ENCODE data around the gene RAB33A. TPM values are rescaled to one million over a fixed set of nuclear protein-coding genes. Genes with fewer than 3 reads are reported as not detected.

The RAB33A gene
- polyA plus RNA-seq, 1 donor (not counting 4 experiments of a cell fraction or from before 2014, with no cell fraction given), result not detected

- H3K79me2 ChIP-seq (ENCODE audit: control insufficient read depth, insufficient read depth, low read length), result peaks cover 22% of the 10 kb centered on the region
- no peaks in the 10 kb centered on the region for H3K36me3 ChIP-seq (ENCODE audit: control insufficient read depth in 2 of 2, extremely low read depth in 1 of 2, insufficient read depth in 2 of 2, low read length in 2 of 2)
- peak within 1 kb of the TSS; percentile 91 for H2AFZ ChIP-seq (ENCODE audit: control insufficient read depth, low read length)
- peak within 1 kb of the TSS; percentile 51 to 81 (median 55) for H3K4me3 ChIP-seq (ENCODE audit: control insufficient read depth in 2 of 3, extremely low read depth in 1 of 3, insufficient read depth in 2 of 3, low read depth in 1 of 3, low read length in 3 of 3)
- H3K4me2 ChIP-seq (ENCODE audit: control insufficient read depth, extremely low read depth, insufficient read depth, low read depth, low read length), result peak within 1 kb of the TSS; percentile 69
- no peak for TF ChIP-seq EZH2 (IDR thresholded peaks at IDR 0.05; ENCODE audit: low read length)
- TF ChIP-seq CTCF (optimal IDR thresholded peaks at IDR 0.05 in 1 of 3, IDR thresholded peaks at IDR 0.05 in 1 of 3, conservative IDR thresholded peaks at IDR 0.05 in 1 of 3; ENCODE audit: extremely low read depth in 1 of 3, insufficient read depth in 2 of 3, low read length in 3 of 3), result no peak
- no peaks in the 10 kb centered on the region for H3K9me1 ChIP-seq (ENCODE audit: control insufficient read depth, extremely low read depth, insufficient read depth, low read length)
- H3K4me1 ChIP-seq (ENCODE audit: control insufficient read depth, extremely low read depth, insufficient read depth, low read length), result peaks cover 8% of the 10 kb centered on the region
- dilution Hi-C loops (cut with MboI; ENCODE audit: extremely low pct_ligation_motif_present, low sequenced_read_pairs), result no loop called here
- no peaks in the 10 kb centered on the region for H3K27me3 ChIP-seq (ENCODE audit: control insufficient read depth, extremely low read depth, insufficient read depth, low read length)
- FAIRE-seq (peak; percentile 60), DNase-seq (ENCODE audit: low read depth, low spot score) (peak; percentile 63)
- peak within 1 kb of the TSS; percentile 83 for H3K9ac ChIP-seq (ENCODE audit: control insufficient read depth, extremely low read depth, insufficient read depth, low read length)
- no peaks in the 10 kb centered on the region for H3K9me3 ChIP-seq (ENCODE audit: control insufficient read depth, low read depth, low read length)
- peak within 1 kb of the TSS; percentile 88 for H3K27ac ChIP-seq (ENCODE audit: control insufficient read depth, insufficient read depth, low read length)
- H4K20me1 ChIP-seq (ENCODE audit: control insufficient read depth, extremely low read depth, insufficient read depth, low read length), result no peaks in the 10 kb centered on the region
Measured at GRCh38 chrX:130165703-130166502, 5.9 kb upstream of the RAB33A start, which contains the start of gene AIFM1. AIFM1 (minus strand) TSS chrX:130165841; CDS start chrX:130165656, 185 bp downstream.

DNA sequence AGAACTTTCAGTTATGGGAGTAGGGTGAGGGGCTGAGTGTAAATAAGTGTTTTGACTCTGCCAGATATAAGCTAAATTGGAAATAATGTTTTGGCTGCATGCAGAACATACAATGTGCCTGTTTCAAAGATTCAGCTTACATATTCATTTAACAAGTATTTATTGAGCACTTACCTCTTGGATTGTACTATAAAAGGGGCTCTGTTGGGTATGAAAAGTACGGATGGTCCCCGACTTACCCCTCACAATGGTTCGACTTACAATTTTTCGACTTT is 5.3 kb upstream of the RAB33A start:
- Histone ChIP-seq H2AFZ (ENCODE audit: control insufficient read depth, low read length) (peak overlapping the region; percentile 21), H3K9me3 (ENCODE audit: control insufficient read depth, low read depth, low read length) (no peaks in the 10 kb centered on the region), H3K4me1 (ENCODE audit: control insufficient read depth, extremely low read depth, insufficient read depth, low read length) (peaks cover 8% of the 10 kb centered on the region), H3K36me3 (ENCODE audit: control insufficient read depth in 2 of 2, extremely low read depth in 1 of 2, insufficient read depth in 2 of 2, low read length in 2 of 2) (no peaks in the 10 kb centered on the region), H4K20me1 (ENCODE audit: control insufficient read depth, extremely low read depth, insufficient read depth, low read length) (no peaks in the 10 kb centered on the region), H3K4me2 (ENCODE audit: control insufficient read depth, extremely low read depth, insufficient read depth, low read depth, low read length) (peak overlapping the region; percentile 69), H3K9ac (ENCODE audit: control insufficient read depth, extremely low read depth, insufficient read depth, low read length) (peak overlapping the region; percentile 83), H3K4me3 (ENCODE audit: control insufficient read depth in 2 of 3, extremely low read depth in 1 of 3, insufficient read depth in 2 of 3, low read depth in 1 of 3, low read length in 3 of 3) (peak overlapping the region; percentile 51 to 81 (median 55)), H3K9me1 (ENCODE audit: control insufficient read depth, extremely low read depth, insufficient read depth, low read length) (no peaks in the 10 kb centered on the region), H3K27me3 (ENCODE audit: control insufficient read depth, extremely low read depth, insufficient read depth, low read length) (peaks cover under 1% of the 10 kb centered on the region), H3K79me2 (ENCODE audit: control insufficient read depth, insufficient read depth, low read length) (peaks cover 22% of the 10 kb centered on the region), H3K27ac (ENCODE audit: control insufficient read depth, insufficient read depth, low read length) (peak overlapping the region; percentile 88)
- TF ChIP-seq CTCF (optimal IDR thresholded peaks at IDR 0.05 in 1 of 3, IDR thresholded peaks at IDR 0.05 in 1 of 3, conservative IDR thresholded peaks at IDR 0.05 in 1 of 3; ENCODE audit: extremely low read depth in 1 of 3, insufficient read depth in 2 of 3, low read length in 3 of 3), result no peak
- TF ChIP-seq EZH2 (IDR thresholded peaks at IDR 0.05; ENCODE audit: low read length), result no peak
- DNase-seq (ENCODE audit: low read depth, low spot score) (no peak), FAIRE-seq (no peak)
- dilution Hi-C loops (cut with MboI; ENCODE audit: extremely low pct_ligation_motif_present, low sequenced_read_pairs), result no loop called here
